ENCODE measurements around the gene SSC4D. TPM values are rescaled to one million over a fixed set of nuclear protein-coding genes. Genes with fewer than 3 reads are reported as not detected.

The SSC4D gene
- total and polyA plus RNA-seq, 2 experiments from 2014 or later = 4.9 to 11.4 TPM

DNA sequence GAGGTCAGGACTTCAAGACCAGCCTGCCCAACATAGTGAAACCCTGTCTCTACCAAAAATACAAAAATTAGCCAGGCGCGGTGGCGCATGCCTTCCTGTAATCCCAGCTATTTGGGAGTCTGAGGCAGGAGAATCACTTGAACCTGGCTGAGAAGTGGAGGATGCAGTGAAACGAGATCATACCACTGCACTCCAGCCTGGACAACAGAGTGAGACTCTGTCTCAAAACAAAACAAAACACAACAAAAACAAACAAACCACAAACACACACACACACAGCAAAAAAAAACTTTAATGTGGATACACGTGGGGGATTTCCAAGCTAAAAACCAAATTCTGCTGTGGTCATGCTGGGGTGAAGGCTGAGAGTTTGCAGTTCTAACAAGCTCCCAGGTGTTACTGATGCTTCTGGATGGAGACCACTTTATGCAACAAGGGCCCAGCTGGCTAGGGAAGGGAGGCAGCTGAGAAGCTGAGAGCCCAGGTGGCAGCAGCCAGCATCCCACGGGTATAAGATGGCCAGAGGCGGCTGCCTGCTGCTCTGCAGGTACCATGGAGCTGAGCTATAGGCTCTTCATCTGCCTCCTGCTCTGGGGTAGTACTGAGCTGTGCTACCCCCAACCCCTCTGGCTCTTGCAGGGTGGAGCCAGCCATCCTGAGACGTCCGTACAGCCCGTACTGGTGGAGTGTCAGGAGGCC, 15.1 kb upstream of the SSC4D start, which contains the start of gene ZP3:
Gene ZP3 (plus strand): TSS at position 538 of the 699 bp plus-strand sequence. CDS start 15 bp downstream, at position 553.
- no peaks in the 10 kb centered on the region for H3K9me2 ChIP-seq (ENCODE audit: insufficient read depth)
- 0 out of 2 replicates have a peak, but pooled peaks cover 4% of the 10 kb centered on the region for H3F3A ChIP-seq (replicated peaks; ENCODE audit: low read depth)
- H3K27ac ChIP-seq (ENCODE audit: low read depth) = peak within 1 kb of the TSS; percentile 81
- DNase-seq (ENCODE audit: low spot score) = no peak
- H3K9me3 Mint-ChIP-seq = peaks cover 3% of the 10 kb centered on the region; the same call in 2 of the 3 replicates
- peak within 1 kb of the TSS; percentile 67 for H3K27ac Mint-ChIP-seq
- H3K4me3 ChIP-seq = no peak within 1 kb of the TSS
- no peaks in the 10 kb centered on the region for H3K36me3 Mint-ChIP-seq (ENCODE audit: low read depth)
- H3K79me2 ChIP-seq (replicated peaks; ENCODE audit: insufficient read depth) = no peaks in the 10 kb centered on the region
- H2AFZ ChIP-seq = peak within 1 kb of the TSS; percentile 56; the same call in 1 of the 2 replicates
- no peak for TF ChIP-seq JUNB (IDR thresholded peaks at IDR 0.05; ENCODE audit: unreplicated experiment)
- TF ChIP-seq EZH2phosphoT487 (IDR thresholded peaks at IDR 0.05; ENCODE audit: unreplicated experiment) = no peak
- no peak for TF ChIP-seq NANOG (IDR thresholded peaks at IDR 0.05; ENCODE audit: borderline replicate concordance)
- TF ChIP-seq, protein P1, sequence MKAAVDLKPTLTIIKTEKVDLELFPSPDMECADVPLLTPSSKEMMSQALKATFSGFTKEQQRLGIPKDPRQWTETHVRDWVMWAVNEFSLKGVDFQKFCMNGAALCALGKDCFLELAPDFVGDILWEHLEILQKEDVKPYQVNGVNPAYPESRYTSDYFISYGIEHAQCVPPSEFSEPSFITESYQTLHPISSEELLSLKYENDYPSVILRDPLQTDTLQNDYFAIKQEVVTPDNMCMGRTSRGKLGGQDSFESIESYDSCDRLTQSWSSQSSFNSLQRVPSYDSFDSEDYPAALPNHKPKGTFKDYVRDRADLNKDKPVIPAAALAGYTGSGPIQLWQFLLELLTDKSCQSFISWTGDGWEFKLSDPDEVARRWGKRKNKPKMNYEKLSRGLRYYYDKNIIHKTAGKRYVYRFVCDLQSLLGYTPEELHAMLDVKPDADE (IDR thresholded peaks at IDR 0.05) = no peak
- TF ChIP-seq EZH2 (IDR thresholded peaks at IDR 0.05; ENCODE audit: low read depth, unreplicated experiment) = no peak
- TF ChIP-seq, protein P2, sequence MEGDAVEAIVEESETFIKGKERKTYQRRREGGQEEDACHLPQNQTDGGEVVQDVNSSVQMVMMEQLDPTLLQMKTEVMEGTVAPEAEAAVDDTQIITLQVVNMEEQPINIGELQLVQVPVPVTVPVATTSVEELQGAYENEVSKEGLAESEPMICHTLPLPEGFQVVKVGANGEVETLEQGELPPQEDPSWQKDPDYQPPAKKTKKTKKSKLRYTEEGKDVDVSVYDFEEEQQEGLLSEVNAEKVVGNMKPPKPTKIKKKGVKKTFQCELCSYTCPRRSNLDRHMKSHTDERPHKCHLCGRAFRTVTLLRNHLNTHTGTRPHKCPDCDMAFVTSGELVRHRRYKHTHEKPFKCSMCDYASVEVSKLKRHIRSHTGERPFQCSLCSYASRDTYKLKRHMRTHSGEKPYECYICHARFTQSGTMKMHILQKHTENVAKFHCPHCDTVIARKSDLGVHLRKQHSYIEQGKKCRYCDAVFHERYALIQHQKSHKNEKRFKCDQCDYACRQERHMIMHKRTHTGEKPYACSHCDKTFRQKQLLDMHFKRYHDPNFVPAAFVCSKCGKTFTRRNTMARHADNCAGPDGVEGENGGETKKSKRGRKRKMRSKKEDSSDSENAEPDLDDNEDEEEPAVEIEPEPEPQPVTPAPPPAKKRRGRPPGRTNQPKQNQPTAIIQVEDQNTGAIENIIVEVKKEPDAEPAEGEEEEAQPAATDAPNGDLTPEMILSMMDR (conservative IDR thresholded peaks at IDR 0.05; ENCODE audit: low read depth in 2 of 2) = no peak
- TF ChIP-seq, protein P3, sequence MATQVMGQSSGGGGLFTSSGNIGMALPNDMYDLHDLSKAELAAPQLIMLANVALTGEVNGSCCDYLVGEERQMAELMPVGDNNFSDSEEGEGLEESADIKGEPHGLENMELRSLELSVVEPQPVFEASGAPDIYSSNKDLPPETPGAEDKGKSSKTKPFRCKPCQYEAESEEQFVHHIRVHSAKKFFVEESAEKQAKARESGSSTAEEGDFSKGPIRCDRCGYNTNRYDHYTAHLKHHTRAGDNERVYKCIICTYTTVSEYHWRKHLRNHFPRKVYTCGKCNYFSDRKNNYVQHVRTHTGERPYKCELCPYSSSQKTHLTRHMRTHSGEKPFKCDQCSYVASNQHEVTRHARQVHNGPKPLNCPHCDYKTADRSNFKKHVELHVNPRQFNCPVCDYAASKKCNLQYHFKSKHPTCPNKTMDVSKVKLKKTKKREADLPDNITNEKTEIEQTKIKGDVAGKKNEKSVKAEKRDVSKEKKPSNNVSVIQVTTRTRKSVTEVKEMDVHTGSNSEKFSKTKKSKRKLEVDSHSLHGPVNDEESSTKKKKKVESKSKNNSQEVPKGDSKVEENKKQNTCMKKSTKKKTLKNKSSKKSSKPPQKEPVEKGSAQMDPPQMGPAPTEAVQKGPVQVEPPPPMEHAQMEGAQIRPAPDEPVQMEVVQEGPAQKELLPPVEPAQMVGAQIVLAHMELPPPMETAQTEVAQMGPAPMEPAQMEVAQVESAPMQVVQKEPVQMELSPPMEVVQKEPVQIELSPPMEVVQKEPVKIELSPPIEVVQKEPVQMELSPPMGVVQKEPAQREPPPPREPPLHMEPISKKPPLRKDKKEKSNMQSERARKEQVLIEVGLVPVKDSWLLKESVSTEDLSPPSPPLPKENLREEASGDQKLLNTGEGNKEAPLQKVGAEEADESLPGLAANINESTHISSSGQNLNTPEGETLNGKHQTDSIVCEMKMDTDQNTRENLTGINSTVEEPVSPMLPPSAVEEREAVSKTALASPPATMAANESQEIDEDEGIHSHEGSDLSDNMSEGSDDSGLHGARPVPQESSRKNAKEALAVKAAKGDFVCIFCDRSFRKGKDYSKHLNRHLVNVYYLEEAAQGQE (IDR thresholded peaks at IDR 0.05; ENCODE audit: unreplicated experiment) = no peak
- TF ChIP-seq STAT1 (IDR thresholded peaks at IDR 0.05; ENCODE audit: unreplicated experiment) = no peak
- no peak for TF ChIP-seq ZNF114 (CRISPR knock-in tag; IDR thresholded peaks at IDR 0.05)
- TF ChIP-seq ZNF331 (CRISPR knock-in tag; IDR thresholded peaks at IDR 0.05; ENCODE audit: low read depth) = no peak
- no peak for TF ChIP-seq CREB1 (CRISPR knock-in tag; IDR thresholded peaks at IDR 0.05; ENCODE audit: low read depth)
- TF ChIP-seq POLR2AphosphoS5 (IDR thresholded peaks at IDR 0.05; ENCODE audit: low read depth) = no peak
- TF ChIP-seq, protein P4, sequence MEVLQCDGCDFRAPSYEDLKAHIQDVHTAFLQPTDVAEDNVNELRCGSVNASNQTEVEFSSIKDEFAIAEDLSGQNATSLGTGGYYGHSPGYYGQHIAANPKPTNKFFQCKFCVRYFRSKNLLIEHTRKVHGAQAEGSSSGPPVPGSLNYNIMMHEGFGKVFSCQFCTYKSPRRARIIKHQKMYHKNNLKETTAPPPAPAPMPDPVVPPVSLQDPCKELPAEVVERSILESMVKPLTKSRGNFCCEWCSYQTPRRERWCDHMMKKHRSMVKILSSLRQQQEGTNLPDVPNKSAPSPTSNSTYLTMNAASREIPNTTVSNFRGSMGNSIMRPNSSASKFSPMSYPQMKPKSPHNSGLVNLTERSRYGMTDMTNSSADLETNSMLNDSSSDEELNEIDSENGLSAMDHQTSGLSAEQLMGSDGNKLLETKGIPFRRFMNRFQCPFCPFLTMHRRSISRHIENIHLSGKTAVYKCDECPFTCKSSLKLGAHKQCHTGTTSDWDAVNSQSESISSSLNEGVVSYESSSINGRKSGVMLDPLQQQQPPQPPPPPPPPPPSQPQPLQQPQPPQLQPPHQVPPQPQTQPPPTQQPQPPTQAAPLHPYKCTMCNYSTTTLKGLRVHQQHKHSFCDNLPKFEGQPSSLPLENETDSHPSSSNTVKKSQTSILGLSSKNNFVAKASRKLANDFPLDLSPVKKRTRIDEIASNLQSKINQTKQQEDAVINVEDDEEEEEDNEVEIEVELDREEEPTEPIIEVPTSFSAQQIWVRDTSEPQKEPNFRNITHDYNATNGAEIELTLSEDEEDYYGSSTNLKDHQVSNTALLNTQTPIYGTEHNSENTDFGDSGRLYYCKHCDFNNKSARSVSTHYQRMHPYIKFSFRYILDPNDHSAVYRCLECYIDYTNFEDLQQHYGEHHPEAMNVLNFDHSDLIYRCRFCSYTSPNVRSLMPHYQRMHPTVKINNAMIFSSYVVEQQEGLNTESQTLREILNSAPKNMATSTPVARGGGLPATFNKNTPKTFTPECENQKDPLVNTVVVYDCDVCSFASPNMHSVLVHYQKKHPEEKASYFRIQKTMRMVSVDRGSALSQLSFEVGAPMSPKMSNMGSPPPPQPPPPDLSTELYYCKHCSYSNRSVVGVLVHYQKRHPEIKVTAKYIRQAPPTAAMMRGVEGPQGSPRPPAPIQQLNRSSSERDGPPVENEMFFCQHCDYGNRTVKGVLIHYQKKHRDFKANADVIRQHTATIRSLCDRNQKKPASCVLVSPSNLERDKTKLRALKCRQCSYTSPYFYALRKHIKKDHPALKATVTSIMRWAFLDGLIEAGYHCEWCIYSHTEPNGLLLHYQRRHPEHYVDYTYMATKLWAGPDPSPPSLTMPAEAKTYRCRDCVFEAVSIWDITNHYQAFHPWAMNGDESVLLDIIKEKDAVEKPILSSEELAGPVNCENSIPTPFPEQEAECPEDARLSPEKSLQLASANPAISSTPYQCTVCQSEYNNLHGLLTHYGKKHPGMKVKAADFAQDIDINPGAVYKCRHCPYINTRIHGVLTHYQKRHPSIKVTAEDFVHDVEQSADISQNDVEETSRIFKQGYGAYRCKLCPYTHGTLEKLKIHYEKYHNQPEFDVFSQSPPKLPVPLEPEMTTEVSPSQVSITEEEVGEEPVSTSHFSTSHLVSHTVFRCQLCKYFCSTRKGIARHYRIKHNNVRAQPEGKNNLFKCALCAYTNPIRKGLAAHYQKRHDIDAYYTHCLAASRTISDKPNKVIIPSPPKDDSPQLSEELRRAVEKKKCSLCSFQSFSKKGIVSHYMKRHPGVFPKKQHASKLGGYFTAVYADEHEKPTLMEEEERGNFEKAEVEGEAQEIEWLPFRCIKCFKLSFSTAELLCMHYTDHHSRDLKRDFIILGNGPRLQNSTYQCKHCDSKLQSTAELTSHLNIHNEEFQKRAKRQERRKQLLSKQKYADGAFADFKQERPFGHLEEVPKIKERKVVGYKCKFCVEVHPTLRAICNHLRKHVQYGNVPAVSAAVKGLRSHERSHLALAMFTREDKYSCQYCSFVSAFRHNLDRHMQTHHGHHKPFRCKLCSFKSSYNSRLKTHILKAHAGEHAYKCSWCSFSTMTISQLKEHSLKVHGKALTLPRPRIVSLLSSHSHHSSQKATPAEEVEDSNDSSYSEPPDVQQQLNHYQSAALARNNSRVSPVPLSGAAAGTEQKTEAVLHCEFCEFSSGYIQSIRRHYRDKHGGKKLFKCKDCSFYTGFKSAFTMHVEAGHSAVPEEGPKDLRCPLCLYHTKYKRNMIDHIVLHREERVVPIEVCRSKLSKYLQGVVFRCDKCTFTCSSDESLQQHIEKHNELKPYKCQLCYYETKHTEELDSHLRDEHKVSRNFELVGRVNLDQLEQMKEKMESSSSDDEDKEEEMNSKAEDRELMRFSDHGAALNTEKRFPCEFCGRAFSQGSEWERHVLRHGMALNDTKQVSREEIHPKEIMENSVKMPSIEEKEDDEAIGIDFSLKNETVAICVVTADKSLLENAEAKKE (CRISPR knock-in tag; IDR thresholded peaks at IDR 0.05) = no peak
- H3K4me1 ChIP-seq (ENCODE audit: insufficient read depth) = peaks cover 16% of the 10 kb centered on the region
- no peaks in the 10 kb centered on the region for H4K20me1 ChIP-seq (replicated peaks; ENCODE audit: insufficient read depth)
- H3K4me1 Mint-ChIP-seq = peaks cover 26% of the 10 kb centered on the region
- ATAC-seq = no peak
- H3K4me2 ChIP-seq = peak within 1 kb of the TSS; percentile 2; the same call in 1 of the 2 replicates
- peaks cover 10% of the 10 kb centered on the region for H3K27me3 Mint-ChIP-seq (ENCODE audit: insufficient read depth, low read depth, poor library complexity)
- H3K36me3 ChIP-seq (ENCODE audit: insufficient read depth) = no peaks in the 10 kb centered on the region
- H3K27me3 ChIP-seq (ENCODE audit: insufficient read depth) = no peaks in the 10 kb centered on the region
- H3K4me3 Mint-ChIP-seq = no peak within 1 kb of the TSS; the same call in 2 of the 3 replicates
